SU-DHL-6 (cell line): ENCODE measurements around the gene TACSTD2.

Source experiments
- H2AFZ ChIP-seq: fragments of 200-600 bp; sonication (generic); 2 replicates; pipeline ENCODE4 v1.6.1; 2014; ENCODE audit warnings: low read depth, mild to moderate bottlenecking, moderate library complexity, mixed read lengths, antibody characterized with exemption, low read length; ENCODE audit not compliant: severe bottlenecking
- H3F3A ChIP-seq: fragments of 200-600 bp; shearing (Covaris generic); 2 replicates; pipeline ENCODE4 v1.6.0; 2016; ENCODE audit warnings: antibody characterized with exemption, mild to moderate bottlenecking; ENCODE audit not compliant: insufficient read depth
- H3K27ac ChIP-seq: fragments of 200-600 bp; sonication (generic); 2 replicates; pipeline ENCODE4 v1.5.1; 2016; ENCODE audit warnings: low read depth, mild to moderate bottlenecking, low read length, moderate library complexity, mixed read lengths
- H3K27me3 ChIP-seq: fragments of 200-600 bp; sonication (generic), shearing (Covaris generic); 2 replicates; pipeline ENCODE4 v1.6.0; 2014; ENCODE audit warnings: mild to moderate bottlenecking, low read length
- H3K36me3 ChIP-seq: fragments of 200-600 bp; sonication (generic); 2 replicates; pipeline ENCODE4 v1.6.1; 2014; ENCODE audit warnings: mild to moderate bottlenecking, low read length, mixed read lengths
- H3K4me2 ChIP-seq: fragments of 300-600, 200-600 bp; shearing (Covaris generic), sonication (generic); 2 replicates; pipeline ENCODE4 v1.6.0; 2014; ENCODE audit warnings: low read length, low read depth, mild to moderate bottlenecking; ENCODE audit not compliant: poor library complexity, severe bottlenecking
- H3K4me3 ChIP-seq: fragments of 200-600 bp; sonication (generic); 2 replicates; pipeline ENCODE4 v1.5.1; 2014; ENCODE audit warnings: antibody characterized with exemption, low read length, mild to moderate bottlenecking, mixed read lengths; ENCODE audit not compliant: insufficient read depth, poor library complexity, severe bottlenecking
- H3K79me2 ChIP-seq: fragments of 200-600 bp; sonication (generic); 2 replicates; pipeline ENCODE4 v1.6.1; 2014; ENCODE audit warnings: mild to moderate bottlenecking, low read length, moderate library complexity; ENCODE audit not compliant: insufficient read depth
- H3K9ac ChIP-seq: fragments of 200-600 bp; sonication (generic); 2 replicates; pipeline ENCODE4 v1.7.0; 2014; ENCODE audit warnings: mild to moderate bottlenecking, low read length
- H3K9me2 ChIP-seq: fragments of 200-600 bp; sonication (generic); replicated peaks from 2 replicates; pipeline ENCODE4 v1.6.1; 2014; ENCODE audit warnings: low read length; ENCODE audit not compliant: insufficient read depth
- H3K9me3 ChIP-seq: fragments of 200-600 bp; sonication (generic); 2 replicates; pipeline ENCODE4 v1.6.1; 2014; ENCODE audit warnings: low read length, mixed read lengths; ENCODE audit not compliant: insufficient read depth
- H4K20me1 ChIP-seq: fragments of 200-600 bp; sonication (generic); 2 replicates; pipeline ENCODE4 v1.6.1; 2014; ENCODE audit warnings: low read depth, mild to moderate bottlenecking, antibody characterized with exemption, low read length, moderate library complexity, mixed read lengths
- EZH2phosphoT487 ChIP-seq: fragments of 200-600 bp; sonication (generic), shearing (Covaris generic); conservative IDR thresholded peaks from 2 replicates; pipeline ENCODE4 v1.6.1; 2018; ENCODE audit warnings: mild to moderate bottlenecking, antibody characterized with exemption, low read length, moderate library complexity, mixed read lengths
- TF ChIP-seq, protein P1 (sequence below): fragments of 200-600 bp; sonication (generic); IDR thresholded peaks from one replicate; pipeline ENCODE4 v1.5.1; 2017; ENCODE audit warnings: antibody characterized with exemption, mild to moderate bottlenecking, low read length, moderate library complexity; ENCODE audit not compliant: insufficient read depth, poor library complexity, severe bottlenecking

TACSTD2 gene

DNA sequence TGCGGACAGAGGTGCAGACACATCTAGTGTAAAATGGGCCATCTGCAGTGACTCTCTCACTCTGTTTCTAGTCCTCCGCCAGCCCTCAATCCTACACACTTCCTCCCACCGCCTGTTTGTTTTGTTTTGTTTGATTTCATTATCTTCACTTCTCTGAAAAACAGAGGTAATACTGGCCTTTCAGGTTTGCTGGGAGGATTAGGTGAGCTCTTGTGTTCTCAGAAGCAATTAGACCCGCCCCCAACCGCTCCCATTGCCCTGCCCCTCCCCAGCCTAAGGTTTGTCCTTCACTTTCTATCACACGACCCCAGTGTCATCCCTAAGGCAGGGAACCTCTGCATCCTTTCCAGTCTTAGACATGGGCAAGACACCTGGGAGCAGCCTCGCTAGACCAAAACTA, 43.2 kb upstream of the TACSTD2 start:
- H3K79me2 ChIP-seq = no peaks in the 10 kb centered on the region
- no peak overlapping the region for H3K9ac ChIP-seq
- no peak overlapping the region for H3K4me2 ChIP-seq
- no peak overlapping the region for H3K4me3 ChIP-seq
- no peaks in the 10 kb centered on the region for H3K9me2 ChIP-seq
- no peaks in the 10 kb centered on the region for H3K9me3 ChIP-seq
- H3K27ac ChIP-seq = no peak overlapping the region
- H3K27me3 ChIP-seq = no peaks in the 10 kb centered on the region
- H4K20me1 ChIP-seq = no peaks in the 10 kb centered on the region
- TF ChIP-seq, protein P1, sequence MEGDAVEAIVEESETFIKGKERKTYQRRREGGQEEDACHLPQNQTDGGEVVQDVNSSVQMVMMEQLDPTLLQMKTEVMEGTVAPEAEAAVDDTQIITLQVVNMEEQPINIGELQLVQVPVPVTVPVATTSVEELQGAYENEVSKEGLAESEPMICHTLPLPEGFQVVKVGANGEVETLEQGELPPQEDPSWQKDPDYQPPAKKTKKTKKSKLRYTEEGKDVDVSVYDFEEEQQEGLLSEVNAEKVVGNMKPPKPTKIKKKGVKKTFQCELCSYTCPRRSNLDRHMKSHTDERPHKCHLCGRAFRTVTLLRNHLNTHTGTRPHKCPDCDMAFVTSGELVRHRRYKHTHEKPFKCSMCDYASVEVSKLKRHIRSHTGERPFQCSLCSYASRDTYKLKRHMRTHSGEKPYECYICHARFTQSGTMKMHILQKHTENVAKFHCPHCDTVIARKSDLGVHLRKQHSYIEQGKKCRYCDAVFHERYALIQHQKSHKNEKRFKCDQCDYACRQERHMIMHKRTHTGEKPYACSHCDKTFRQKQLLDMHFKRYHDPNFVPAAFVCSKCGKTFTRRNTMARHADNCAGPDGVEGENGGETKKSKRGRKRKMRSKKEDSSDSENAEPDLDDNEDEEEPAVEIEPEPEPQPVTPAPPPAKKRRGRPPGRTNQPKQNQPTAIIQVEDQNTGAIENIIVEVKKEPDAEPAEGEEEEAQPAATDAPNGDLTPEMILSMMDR = no peak
- no peak for TF ChIP-seq EZH2phosphoT487
- no peaks in the 10 kb centered on the region for H3K36me3 ChIP-seq
- no peak overlapping the region for H2AFZ ChIP-seq
- no peaks in the 10 kb centered on the region for H3F3A ChIP-seq

DNA sequence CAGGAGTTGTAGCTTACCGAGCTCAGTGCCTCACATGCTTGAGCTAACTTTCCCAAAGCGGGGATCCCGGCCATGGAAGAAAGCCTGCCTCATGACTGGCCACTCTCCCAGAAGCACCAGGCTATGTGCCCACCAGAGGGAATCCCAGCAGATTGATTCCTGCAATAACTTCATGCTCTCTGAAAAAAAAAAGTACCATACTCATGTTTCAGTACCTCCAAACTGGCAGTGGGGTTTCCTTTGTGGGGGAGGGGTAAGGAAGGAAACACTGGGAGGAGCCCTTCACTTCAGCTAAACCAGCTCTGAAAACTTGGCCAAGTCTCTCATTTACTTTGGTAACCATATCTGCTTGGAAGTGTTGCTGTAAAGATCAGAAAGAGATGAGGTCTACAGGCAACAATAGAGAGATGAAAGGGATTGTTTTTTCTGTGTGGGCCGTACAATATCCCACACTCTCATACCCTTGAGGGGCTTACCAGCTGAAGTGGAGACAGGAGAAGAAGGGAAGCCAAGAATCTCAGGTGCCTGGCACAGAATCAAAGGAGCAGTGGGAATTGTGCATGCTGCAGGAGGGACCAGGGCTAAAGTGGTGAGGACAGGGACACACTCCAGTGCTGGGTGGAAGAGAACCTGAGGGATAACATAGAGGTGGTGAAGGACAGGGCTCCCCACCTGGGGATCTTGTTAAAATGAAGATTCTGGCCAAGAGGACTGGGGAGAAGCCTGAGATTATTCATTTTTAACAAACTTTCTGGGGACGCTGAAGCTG, 42.4 kb upstream of the TACSTD2 start:
- Histone ChIP-seq H3K9me3 (no peaks in the 10 kb centered on the region), H2AFZ (no peak overlapping the region), H4K20me1 (no peaks in the 10 kb centered on the region), H3K9ac (no peak overlapping the region), H3K79me2 (no peaks in the 10 kb centered on the region), H3K36me3 (no peaks in the 10 kb centered on the region), H3K27ac (no peak overlapping the region), H3K27me3 (no peaks in the 10 kb centered on the region), H3K4me2 (no peak overlapping the region), H3K4me3 (no peak overlapping the region), H3K9me2 (no peaks in the 10 kb centered on the region), H3F3A (no peaks in the 10 kb centered on the region)
- TF ChIP-seq, protein P1 = no peak
- TF ChIP-seq EZH2phosphoT487 = no peak

DNA sequence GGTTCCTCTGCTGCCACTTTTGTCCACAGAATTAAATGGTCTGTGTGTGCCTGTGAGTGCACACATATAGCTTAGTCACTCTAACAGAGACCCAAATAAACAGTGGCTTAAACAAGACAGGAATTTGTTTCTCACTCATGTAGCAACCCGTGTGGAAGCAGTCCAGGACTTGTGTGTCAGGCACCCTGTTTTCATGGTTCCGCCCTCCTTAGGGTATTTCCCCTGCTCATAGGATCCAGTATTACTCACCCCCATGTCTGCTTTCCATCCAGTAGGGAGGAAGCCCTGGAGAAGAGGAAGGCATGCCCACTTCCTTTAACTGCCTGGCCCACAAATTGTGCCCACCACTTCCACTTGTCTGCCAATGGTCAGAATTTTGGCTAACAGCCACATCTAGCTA, 41.3 kb upstream of the TACSTD2 start:
- Histone ChIP-seq H3K9ac (no peak overlapping the region), H3K27me3 (no peaks in the 10 kb centered on the region), H3K4me3 (no peak overlapping the region), H2AFZ (no peak overlapping the region), H3K36me3 (no peaks in the 10 kb centered on the region), H3K27ac (no peak overlapping the region), H3K79me2 (no peaks in the 10 kb centered on the region), H3F3A (no peaks in the 10 kb centered on the region), H3K9me3 (no peaks in the 10 kb centered on the region), H3K4me2 (no peak overlapping the region), H3K9me2 (no peaks in the 10 kb centered on the region), H4K20me1 (no peaks in the 10 kb centered on the region)
- TF ChIP-seq, protein P1 = no peak
- no peak for TF ChIP-seq EZH2phosphoT487
